ENCODE results near the gene ZFP37.
"Not testable (repeated sequence)": the region's sequence is repeated elsewhere in the genome, so short reads cannot be mapped to it uniquely, and the experiment has no call there.

The ZFP37 gene

DNA sequence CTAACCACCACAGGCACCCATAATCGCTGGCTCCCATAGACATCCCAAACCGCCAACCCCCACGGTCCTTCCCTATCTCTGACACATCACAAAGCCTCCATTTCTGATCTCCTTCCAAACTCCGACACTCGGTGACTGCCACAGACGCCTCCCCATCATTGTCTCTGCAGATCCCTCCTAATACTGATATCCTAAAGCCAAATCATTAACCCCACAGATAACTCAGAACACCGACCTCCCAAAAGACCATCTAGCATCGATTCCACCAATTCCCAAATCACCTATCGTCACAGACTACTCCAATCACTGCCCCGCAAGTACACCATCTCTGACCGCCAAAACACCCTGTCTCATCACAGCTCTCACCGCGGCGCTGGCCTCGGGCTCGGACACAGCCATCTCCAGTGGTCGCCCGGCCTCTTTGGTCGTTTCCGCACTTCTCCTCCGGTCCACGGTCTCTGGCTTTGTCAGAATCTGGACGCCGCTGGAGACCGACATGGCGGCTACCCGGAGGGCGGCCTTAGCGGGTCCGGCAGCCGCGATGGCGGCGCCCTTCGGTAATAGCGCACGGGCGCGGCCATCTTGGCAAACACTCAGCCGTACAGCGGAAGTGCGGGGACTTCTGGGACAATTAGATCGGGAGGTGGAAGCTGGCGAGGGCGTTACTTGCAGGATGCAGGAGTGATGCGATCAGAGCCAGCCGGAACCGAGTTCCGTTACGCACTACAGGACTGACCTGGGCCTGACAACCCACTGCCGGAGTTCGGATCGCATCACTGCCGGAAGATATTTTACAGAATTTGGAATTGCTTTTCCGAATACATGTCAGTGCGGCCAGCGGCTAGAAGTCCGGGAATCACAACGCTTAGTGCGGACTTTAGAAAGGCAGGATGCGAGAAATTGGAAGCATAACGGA lies at the start of gene ZFP37:
TSS of gene ZFP37 (minus strand) at position 534 of the 916 bp plus-strand sequence. CDS start at position 498, 36 bp downstream.
- H3K4me3 ChIP-seq (ENCODE audit: low read length): peak within 1 kb of the TSS; percentile 66
- H3K27me3 ChIP-seq (ENCODE audit: insufficient read depth, low read length): peaks cover 6% of the 10 kb centered on the region
- H3K9me3 ChIP-seq (ENCODE audit: low read length): peaks cover 48% of the 10 kb centered on the region
- H3K4me1 ChIP-seq (ENCODE audit: insufficient read depth, low read length): peaks cover 6% of the 10 kb centered on the region
- H3K36me3 ChIP-seq (ENCODE audit: insufficient read depth, low read length): peaks cover 4% of the 10 kb centered on the region
- H2AFZ ChIP-seq (ENCODE audit: low read depth, low read length): peak within 1 kb of the TSS; percentile 63

DNA sequence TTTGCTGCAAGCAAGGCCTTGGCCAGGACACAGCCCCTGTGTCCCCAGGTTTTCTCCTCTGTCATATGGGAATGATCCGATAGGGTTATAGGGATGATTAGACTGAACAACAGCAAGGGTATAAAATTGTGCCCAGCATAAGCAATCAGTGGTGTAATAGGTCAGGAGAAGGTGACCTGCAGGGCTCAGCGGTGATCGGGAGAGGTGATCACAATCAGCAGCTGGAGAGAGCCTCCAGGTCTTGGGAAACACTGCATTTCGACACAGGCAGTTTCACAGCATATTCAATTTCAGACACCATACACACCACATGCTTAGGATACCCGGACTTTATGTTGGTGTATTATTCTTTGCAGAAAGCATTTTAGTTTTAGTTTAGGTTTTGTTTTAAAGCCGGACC lies 48.8 kb upstream of the ZFP37 start:
- H3K36me3 ChIP-seq (ENCODE audit: insufficient read depth, low read length); H3K4me1 ChIP-seq (ENCODE audit: insufficient read depth, low read length); H2AFZ ChIP-seq (ENCODE audit: low read depth, low read length); H3K27me3 ChIP-seq (ENCODE audit: insufficient read depth, low read length); H3K4me3 ChIP-seq (ENCODE audit: low read length); H3K9me3 ChIP-seq (ENCODE audit: low read length): not testable (repeated sequence)

DNA sequence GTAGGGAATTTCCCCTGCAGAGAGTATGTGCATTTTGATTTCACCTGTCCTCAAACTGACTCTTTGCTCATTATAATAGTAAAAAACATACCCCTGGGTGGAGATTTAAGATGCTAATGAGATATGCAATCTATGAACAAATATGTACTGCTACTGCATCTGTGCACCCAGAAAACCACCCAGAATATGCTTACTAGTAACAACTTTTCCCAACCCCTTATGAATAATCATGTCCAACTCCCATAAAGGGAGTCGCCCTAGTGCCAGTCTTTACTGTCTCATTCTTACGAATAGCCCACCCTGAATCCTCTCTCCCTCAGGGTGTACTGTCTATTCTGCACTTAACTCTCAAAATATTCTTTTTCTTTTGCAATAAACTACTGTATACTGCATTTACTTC lies 39.0 kb upstream of the ZFP37 start:
- Histone ChIP-seq H2AFZ (ENCODE audit: low read depth, low read length) (no peak overlapping the region), H3K4me1 (ENCODE audit: insufficient read depth, low read length) (no peaks in the 10 kb centered on the region), H3K4me3 (ENCODE audit: low read length) (no peak overlapping the region), H3K9me3 (ENCODE audit: low read length) (no peaks in the 10 kb centered on the region), H3K27me3 (ENCODE audit: insufficient read depth, low read length) (peaks cover 13% of the 10 kb centered on the region), H3K36me3 (ENCODE audit: insufficient read depth, low read length) (no peaks in the 10 kb centered on the region)

DNA sequence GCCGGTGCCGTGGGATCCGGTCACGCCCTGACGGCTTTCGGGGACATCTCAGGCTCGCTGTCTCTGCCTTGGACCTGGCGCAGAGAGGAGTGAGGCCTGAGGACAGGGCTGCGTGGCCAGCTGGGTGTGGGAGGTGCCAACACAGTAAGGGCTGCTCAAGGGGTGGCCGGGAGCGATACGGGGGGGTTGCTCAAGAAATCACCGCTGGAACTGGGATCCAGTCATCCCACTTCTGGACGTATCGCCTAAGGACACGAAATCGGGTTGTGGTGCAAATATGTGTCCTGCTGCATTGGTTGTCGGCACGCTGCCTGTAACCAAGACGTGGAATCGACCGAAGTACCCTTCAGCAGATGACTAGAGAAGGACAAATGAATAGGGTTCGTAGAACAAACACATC lies 33.4 kb upstream of the ZFP37 start:
- not testable (repeated sequence) for H3K4me3 ChIP-seq (ENCODE audit: low read length); H2AFZ ChIP-seq (ENCODE audit: low read depth, low read length); H3K9me3 ChIP-seq (ENCODE audit: low read length); H3K4me1 ChIP-seq (ENCODE audit: insufficient read depth, low read length); H3K36me3 ChIP-seq (ENCODE audit: insufficient read depth, low read length)
- peaks cover 23% of the 10 kb centered on the region for H3K27me3 ChIP-seq (ENCODE audit: insufficient read depth, low read length)

DNA sequence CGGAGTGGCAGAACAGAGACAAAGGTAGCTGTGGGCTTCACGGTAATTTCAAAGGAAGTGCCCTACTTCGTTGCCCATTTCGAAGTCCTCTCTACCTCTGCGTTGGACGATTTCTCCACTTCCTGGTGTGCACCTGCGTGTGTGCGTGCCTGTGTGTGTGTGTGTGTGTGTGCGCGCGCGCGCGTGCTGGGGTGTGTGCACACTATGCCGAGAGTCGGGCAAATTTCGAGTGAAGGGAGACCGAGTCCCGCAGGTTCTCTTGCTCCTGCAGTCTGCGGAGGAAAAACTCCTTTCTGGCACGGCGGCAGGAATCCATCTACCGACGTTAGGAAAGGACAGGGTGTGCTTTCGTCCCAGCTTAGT lies 32.6 kb upstream of the ZFP37 start:
- H3K4me1 ChIP-seq (ENCODE audit: insufficient read depth, low read length); H3K9me3 ChIP-seq (ENCODE audit: low read length); H3K36me3 ChIP-seq (ENCODE audit: insufficient read depth, low read length); H3K4me3 ChIP-seq (ENCODE audit: low read length); H2AFZ ChIP-seq (ENCODE audit: low read depth, low read length): not testable (repeated sequence)
- peaks cover 23% of the 10 kb centered on the region for H3K27me3 ChIP-seq (ENCODE audit: insufficient read depth, low read length)

DNA sequence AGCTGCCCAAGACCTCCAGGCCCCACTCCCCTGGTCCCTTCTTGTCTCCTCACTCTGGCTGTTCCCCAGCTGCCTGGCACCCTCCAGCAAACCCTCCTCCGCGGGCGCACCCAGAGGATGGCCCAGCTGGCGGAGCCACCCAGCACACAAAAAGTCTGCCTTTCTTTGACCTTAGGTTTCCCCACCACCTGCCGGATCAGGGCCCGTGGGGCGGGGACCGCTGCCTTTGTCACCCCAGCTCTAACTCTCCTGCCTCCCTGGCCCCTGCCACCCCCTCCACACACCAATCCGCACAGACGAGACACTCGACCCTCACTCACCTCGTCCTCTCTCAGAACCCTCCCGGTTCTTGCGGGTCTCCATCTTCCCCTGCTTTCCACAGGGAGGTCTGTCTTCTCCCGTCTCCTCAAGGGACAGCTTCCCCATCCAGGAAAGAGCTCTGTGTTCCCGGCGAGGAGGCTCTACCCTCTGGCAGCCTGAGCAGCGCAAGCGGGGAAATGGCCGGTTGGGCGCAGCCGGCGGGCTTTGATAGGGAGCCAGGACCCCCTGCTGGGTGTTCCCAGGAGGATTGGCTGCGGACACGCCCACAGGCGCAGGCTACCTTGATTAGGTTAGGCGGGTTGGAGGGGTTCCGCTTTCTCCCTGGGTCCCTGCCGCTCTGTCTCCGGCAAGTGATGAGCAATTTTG lies 32.1 kb upstream of the ZFP37 start:
- not testable (repeated sequence) for H3K9me3 ChIP-seq (ENCODE audit: low read length); H3K36me3 ChIP-seq (ENCODE audit: insufficient read depth, low read length); H3K4me3 ChIP-seq (ENCODE audit: low read length); H2AFZ ChIP-seq (ENCODE audit: low read depth, low read length); H3K4me1 ChIP-seq (ENCODE audit: insufficient read depth, low read length)
- H3K27me3 ChIP-seq (ENCODE audit: insufficient read depth, low read length): peaks cover 21% of the 10 kb centered on the region

DNA sequence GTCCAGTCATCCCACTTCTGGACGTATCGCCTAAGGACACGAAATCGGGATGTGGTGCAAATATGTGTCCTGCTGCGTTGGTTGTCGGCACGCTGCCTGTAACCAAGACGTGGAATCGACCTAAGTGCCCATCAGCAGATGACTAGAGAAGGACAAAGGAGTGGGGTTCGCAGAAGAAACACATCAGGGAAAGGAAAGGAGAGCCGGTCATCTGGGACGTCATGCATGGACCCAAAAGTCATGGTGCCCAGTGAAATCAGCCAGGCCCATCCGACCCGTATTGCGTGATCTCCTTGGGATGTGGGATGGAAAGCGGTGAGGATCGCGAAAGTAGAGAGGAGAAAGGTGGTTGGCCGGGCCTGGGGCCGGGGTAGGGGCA lies 6.4 kb upstream of the ZFP37 start:
- peaks cover 27% of the 10 kb centered on the region for H3K9me3 ChIP-seq (ENCODE audit: low read length)
- not testable (repeated sequence) for H3K4me3 ChIP-seq (ENCODE audit: low read length); H3K36me3 ChIP-seq (ENCODE audit: insufficient read depth, low read length); H3K4me1 ChIP-seq (ENCODE audit: insufficient read depth, low read length); H2AFZ ChIP-seq (ENCODE audit: low read depth, low read length)
- H3K27me3 ChIP-seq (ENCODE audit: insufficient read depth, low read length): peaks cover 20% of the 10 kb centered on the region

DNA sequence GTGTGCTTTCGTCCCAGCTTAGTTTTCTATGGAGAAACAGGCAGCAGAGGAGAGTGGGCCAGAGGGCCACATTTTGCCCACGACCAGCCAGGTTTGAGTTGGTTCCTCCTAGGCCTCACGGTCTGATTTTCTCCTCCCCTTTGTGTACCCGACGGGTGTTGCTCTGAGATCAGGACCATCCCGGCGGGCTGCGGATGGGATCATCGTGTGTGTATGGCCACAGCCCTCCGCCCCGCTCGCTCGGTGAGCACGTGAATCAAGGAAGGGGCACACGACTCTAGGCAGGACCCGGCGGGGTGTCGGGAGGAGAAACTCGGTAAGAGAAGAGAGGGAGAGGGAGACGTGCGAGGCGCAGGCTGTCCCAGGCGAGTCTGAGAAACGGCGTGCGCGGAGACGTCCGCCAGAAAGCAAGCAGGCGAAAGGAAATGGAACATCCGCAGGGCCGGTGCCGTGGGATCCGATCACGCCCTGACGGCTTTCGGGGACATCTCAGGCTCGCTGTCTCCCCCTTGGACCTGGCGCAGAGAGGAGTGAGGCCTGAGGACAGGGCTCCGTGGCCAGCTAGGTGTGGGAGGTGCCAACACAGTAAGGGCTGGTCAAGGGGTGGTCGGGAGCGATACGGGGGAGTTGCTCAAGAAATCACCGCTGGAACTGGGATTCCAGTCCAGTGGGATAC lies 5.9 kb upstream of the ZFP37 start:
- not testable (repeated sequence) for H3K4me1 ChIP-seq (ENCODE audit: insufficient read depth, low read length); H3K36me3 ChIP-seq (ENCODE audit: insufficient read depth, low read length); H2AFZ ChIP-seq (ENCODE audit: low read depth, low read length); H3K4me3 ChIP-seq (ENCODE audit: low read length)
- Histone ChIP-seq H3K27me3 (ENCODE audit: insufficient read depth, low read length) (peaks cover 20% of the 10 kb centered on the region), H3K9me3 (ENCODE audit: low read length) (peaks cover 27% of the 10 kb centered on the region)

DNA sequence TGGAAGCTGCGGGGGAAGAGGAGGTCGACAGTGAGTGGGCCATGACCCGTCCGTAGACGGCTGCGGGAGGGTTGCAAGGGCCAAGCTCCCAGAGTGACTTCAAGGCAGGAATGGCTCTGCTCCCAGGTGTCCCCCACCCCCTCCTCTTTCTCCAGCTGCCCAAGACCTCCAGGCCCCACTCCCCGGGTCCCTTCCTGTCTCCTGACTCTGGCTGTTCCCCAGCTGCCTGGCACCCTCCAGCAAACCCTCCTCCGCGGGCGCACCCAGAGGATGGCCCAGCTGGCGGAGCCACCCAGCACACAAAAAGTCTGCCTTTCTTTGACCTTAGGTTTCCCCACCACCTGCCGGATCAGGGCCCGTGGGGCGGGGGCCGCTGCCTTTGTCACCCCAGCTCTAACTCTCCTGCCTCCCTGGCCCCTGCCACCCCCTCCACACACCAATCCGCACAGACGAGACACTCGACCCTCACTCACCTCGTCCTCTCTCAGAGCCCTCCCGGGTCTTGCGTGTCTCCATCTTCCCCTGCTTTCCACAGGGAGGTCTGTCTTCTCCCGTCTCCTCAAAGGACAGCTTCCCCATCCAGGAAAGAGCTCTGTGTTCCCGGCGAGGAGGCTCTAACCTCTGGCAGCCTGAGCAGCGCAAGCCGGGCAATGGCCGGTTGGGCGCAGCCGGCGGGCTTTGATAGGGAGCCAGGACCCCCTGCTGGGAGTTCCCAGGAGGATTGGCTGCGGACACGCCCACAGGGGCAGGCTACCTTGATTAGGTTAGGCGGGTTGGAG lies 4.7 kb upstream of the ZFP37 start:
- Histone ChIP-seq H3K27me3 (ENCODE audit: insufficient read depth, low read length) (peaks cover 20% of the 10 kb centered on the region), H3K9me3 (ENCODE audit: low read length) (peaks cover 27% of the 10 kb centered on the region)
- H3K4me1 ChIP-seq (ENCODE audit: insufficient read depth, low read length); H2AFZ ChIP-seq (ENCODE audit: low read depth, low read length); H3K36me3 ChIP-seq (ENCODE audit: insufficient read depth, low read length); H3K4me3 ChIP-seq (ENCODE audit: low read length): not testable (repeated sequence)

DNA sequence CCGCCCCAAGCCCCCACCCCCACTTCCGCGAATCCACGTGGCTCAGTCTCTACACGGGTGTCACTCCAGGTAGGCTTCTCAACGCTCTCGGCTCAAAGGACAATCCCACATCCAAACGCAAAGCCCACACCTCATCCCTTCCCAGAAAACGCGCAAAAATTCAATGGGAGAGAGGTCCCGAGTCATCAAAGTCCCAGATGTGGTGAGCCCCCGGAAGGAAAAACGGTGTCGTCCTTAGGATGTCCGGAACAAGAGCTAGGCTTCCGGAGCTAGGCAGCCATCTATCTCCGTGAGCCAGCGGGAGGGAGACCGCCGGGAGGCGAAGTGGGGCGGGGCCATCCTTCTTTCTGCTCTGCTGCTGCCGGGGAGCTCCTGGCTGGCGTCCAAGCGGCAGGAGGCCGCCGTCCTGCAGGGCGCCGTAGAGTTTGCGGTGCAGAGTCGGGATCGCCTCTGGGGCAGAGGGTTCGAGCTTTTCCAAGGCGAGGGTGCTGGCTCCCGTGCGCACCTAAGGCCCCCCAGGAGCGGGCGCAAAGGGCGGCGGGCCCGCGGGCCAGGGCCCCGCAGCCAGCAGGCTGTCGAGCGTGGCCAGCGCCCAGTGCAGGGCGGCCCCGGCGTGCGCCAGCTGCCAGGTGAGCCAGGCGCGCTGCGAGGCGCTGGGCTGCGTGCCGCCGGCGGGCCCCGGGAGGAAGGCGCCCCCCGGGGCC lies 3.2 kb upstream of the ZFP37 start:
- not testable (repeated sequence) for H2AFZ ChIP-seq (ENCODE audit: low read depth, low read length); H3K36me3 ChIP-seq (ENCODE audit: insufficient read depth, low read length); H3K4me1 ChIP-seq (ENCODE audit: insufficient read depth, low read length); H3K4me3 ChIP-seq (ENCODE audit: low read length)
- peaks cover 20% of the 10 kb centered on the region for H3K27me3 ChIP-seq (ENCODE audit: insufficient read depth, low read length)
- peaks cover 31% of the 10 kb centered on the region for H3K9me3 ChIP-seq (ENCODE audit: low read length)

DNA sequence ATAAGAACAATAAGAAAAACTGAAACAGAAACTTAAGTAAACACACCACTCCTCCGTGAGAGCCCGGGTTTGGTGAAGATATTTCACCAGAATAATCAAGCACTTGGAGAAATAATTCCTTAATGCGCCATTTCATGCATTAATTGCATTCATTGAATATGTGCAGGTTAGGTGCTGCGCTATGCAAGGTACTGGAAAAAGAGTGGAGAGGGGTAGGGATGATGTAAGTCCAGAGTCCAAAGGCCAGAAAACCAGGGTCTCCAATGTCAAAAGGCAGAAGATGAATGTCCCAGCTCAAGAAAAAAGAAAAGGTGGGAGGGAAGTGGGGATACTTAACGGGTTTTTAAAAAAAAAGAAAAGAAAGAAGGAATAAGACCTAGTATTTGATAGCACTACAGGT lies 669 bp upstream of the ZFP37 start:
- H3K27me3 ChIP-seq (ENCODE audit: insufficient read depth, low read length): peaks cover 12% of the 10 kb centered on the region
- peaks cover 6% of the 10 kb centered on the region for H3K4me1 ChIP-seq (ENCODE audit: insufficient read depth, low read length)
- no peaks in the 10 kb centered on the region for H3K36me3 ChIP-seq (ENCODE audit: insufficient read depth, low read length)
- H3K9me3 ChIP-seq (ENCODE audit: low read length): peaks cover 45% of the 10 kb centered on the region
- peak overlapping the region; percentile 66 for H3K4me3 ChIP-seq (ENCODE audit: low read length)
- peak overlapping the region; percentile 63 for H2AFZ ChIP-seq (ENCODE audit: low read depth, low read length)

DNA sequence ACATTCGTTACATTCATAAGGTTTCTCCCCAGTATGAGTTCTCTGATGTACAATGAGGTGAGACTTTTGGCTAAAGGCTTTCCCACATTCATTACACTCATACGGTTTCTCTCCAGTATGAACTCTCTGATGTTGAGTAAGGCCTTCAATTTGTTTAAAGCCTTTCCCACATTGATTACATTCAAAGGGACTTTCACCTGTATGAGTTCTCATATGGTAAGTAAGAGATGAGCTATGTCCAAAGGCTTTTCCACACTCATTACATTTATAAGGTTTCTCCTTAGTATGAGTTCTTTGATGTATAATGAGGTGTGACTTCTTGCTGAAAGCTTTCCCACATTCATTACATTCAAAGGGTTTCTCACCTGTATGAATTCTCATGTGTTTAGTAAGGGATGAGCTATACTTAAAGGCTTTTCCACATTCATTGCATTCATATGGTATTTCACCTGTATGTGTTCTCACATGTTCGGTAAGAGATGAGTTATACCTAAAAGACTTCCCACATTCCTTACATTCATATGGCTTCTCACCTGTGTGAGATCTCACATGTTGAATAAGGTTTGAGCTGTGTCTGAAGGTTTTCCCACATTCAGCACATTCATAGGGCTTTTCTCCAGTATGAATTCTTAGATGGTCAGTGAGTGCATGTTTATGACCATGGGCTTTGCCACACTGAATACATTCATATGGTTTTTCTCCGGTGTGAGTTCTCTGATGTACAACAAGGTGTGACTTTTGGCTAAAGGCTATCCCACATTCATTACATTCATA lies 13.5 kb downstream of the ZFP37 start:
- Histone ChIP-seq H3K4me1 (ENCODE audit: insufficient read depth, low read length) (no peaks in the 10 kb centered on the region), H3K4me3 (ENCODE audit: low read length) (no peak overlapping the region), H2AFZ (ENCODE audit: low read depth, low read length) (no peak overlapping the region), H3K9me3 (ENCODE audit: low read length) (peaks cover 83% of the 10 kb centered on the region), H3K27me3 (ENCODE audit: insufficient read depth, low read length) (no peaks in the 10 kb centered on the region), H3K36me3 (ENCODE audit: insufficient read depth, low read length) (peaks cover 66% of the 10 kb centered on the region)

Measured in neuron (in vitro differentiated cells).